Stimulated activated CD8-positive, alpha-beta memory T cell treated with anti-CD3 and anti-CD28 coated beads, Interleukin-15, amount 100 ng/mL, for 4 hours (primary cell): ENCODE results near the gene GDI1.

ENCODE experiments used
- DNase-seq, 2 donors: peaks; one replicate each; pipeline ENCODE4 v3.0.0-alpha.2; 2020; ENCODE audit warnings: low read depth in 2 of 2

Gene GDI1

GRCh38 chrX:154459832-154460231 is 22.9 kb downstream of the GDI1 start:
- no peak for DNase-seq

GRCh38 chrX:154460326-154460725 is 23.4 kb downstream of the GDI1 start:
- no peak for DNase-seq

- DNase-seq = no peak
Measured at GRCh38 chrX:154462396-154462795, 25.4 kb downstream of the GDI1 start.

GRCh38 chrX:154463611-154464220 is 26.8 kb downstream of the GDI1 start:
- no peak for DNase-seq

- no peak for DNase-seq
Measured at GRCh38 chrX:154464806-154465365, 27.9 kb downstream of the GDI1 start.

- no peak for DNase-seq
Measured at GRCh38 chrX:154465601-154466000, 28.6 kb downstream of the GDI1 start.

- no peak for DNase-seq
Measured at GRCh38 chrX:154466036-154466435, 29.1 kb downstream of the GDI1 start.

GRCh38 chrX:154466907-154467306 is 30.0 kb downstream of the GDI1 start:
- no peak for DNase-seq

- DNase-seq = no peak
Measured at GRCh38 chrX:154467556-154467955, 30.6 kb downstream of the GDI1 start.

GRCh38 chrX:154468217-154468616 is 31.3 kb downstream of the GDI1 start:
- no peak for DNase-seq

GRCh38 chrX:154469114-154469513 is 32.2 kb downstream of the GDI1 start:
- DNase-seq = no peak

- no peak for DNase-seq
Measured at GRCh38 chrX:154469880-154470279, 32.9 kb downstream of the GDI1 start.

GRCh38 chrX:154470434-154470833 is 33.5 kb downstream of the GDI1 start:
- DNase-seq = no peak

- no peak for DNase-seq
Measured at GRCh38 chrX:154470914-154471568, 34.1 kb downstream of the GDI1 start.

- DNase-seq = no peak
Measured at GRCh38 chrX:154471839-154472684, 35.1 kb downstream of the GDI1 start.

- no peak for DNase-seq
Measured at GRCh38 chrX:154472685-154473632, 36.0 kb downstream of the GDI1 start.

- no peak for DNase-seq
Measured at GRCh38 chrX:154473683-154474082, 36.7 kb downstream of the GDI1 start.

GRCh38 chrX:154476821-154477220 is 39.9 kb downstream of the GDI1 start:
- no peak for DNase-seq

GRCh38 chrX:154477891-154478477 is 41.0 kb downstream of the GDI1 start:
- no peak for DNase-seq

- peak; percentile 81 to 86 for DNase-seq
Measured at GRCh38 chrX:154478728-154479622, 42.0 kb downstream of the GDI1 start, which contains the start of gene LAGE3. Gene LAGE3, minus strand, starts transcription at chrX:154479281. Its CDS starts 366 bp downstream, at chrX:154478915.
